Loucy (cell line): ENCODE results near the gene PTK6.

Source experiments
- H2AFZ ChIP-seq: fragments of 200-600 bp; sonication (generic); 2 replicates; pipeline ENCODE4 v1.6.0; 2016; ENCODE audit warnings: antibody characterized with exemption, mild to moderate bottlenecking, low read length, moderate library complexity
- H3F3A ChIP-seq: fragments of 200-600 bp; 2 replicates; pipeline ENCODE4 v1.6.0; 2016; ENCODE audit warnings: antibody characterized with exemption, low read depth, mild to moderate bottlenecking
- H3K27me3 ChIP-seq: fragments of 200-600 bp; sonication (generic); 2 replicates; pipeline ENCODE4 v1.6.1; 2014; ENCODE audit warnings: low read length, mild to moderate bottlenecking; ENCODE audit not compliant: insufficient read depth, poor library complexity, severe bottlenecking
- H3K36me3 ChIP-seq: fragments of 200-600 bp; sonication (generic); 2 replicates; pipeline ENCODE4 v1.6.1; 2016; ENCODE audit warnings: low read length; ENCODE audit not compliant: insufficient read depth
- H3K4me1 ChIP-seq: fragments of 200-600 bp; sonication (generic); 2 replicates; pipeline ENCODE4 v1.5.1; 2014; ENCODE audit warnings: low read length, mild to moderate bottlenecking; ENCODE audit not compliant: insufficient read depth, poor library complexity, severe bottlenecking
- H3K4me2 ChIP-seq: fragments of 200-600 bp; sonication (generic); 2 replicates; pipeline ENCODE4 v1.6.0; 2014; ENCODE audit warnings: antibody characterized with exemption, low read length, low read depth, mild to moderate bottlenecking; ENCODE audit not compliant: poor library complexity, severe bottlenecking
- H3K4me3 ChIP-seq: fragments of 200-600 bp; sonication (generic); 2 replicates; pipeline ENCODE4 v1.5.1; 2014; ENCODE audit warnings: low read length, mild to moderate bottlenecking, mixed read lengths; ENCODE audit not compliant: poor library complexity, severe bottlenecking
- H3K79me2 ChIP-seq: fragments of 200-600 bp; sonication (generic); 2 replicates; pipeline ENCODE4 v1.6.1; 2014; ENCODE audit warnings: low read length; ENCODE audit not compliant: insufficient read depth
- H3K9ac ChIP-seq: fragments of 200-600 bp; sonication (generic); 2 replicates; pipeline ENCODE4 v1.6.0; 2014; ENCODE audit warnings: mild to moderate bottlenecking, low read depth, low read length, moderate library complexity; ENCODE audit not compliant: poor library complexity, severe bottlenecking
- H3K9me2 ChIP-seq: fragments of 200-600 bp; sonication (generic); replicated peaks from 2 replicates; pipeline ENCODE4 v1.6.1; 2016; ENCODE audit warnings: low read depth, low read length, mixed read lengths
- H3K9me3 ChIP-seq: fragments of 200-600 bp; sonication (generic); 2 replicates; pipeline ENCODE4 v1.6.1; 2014; ENCODE audit warnings: mild to moderate bottlenecking, antibody characterized with exemption, low read length, low read depth; ENCODE audit not compliant: insufficient read depth
- H4K20me1 ChIP-seq: fragments of 200-600 bp; sonication (generic); 2 replicates; pipeline ENCODE4 v1.6.0; 2014; ENCODE audit warnings: antibody characterized with exemption, low read length, mild to moderate bottlenecking; ENCODE audit not compliant: insufficient read depth, poor library complexity, severe bottlenecking
- CTCF ChIP-seq: fragments of 200-600 bp; sonication (generic); conservative IDR thresholded peaks from 2 replicates; pipeline ENCODE4 v1.5.1; 2014; ENCODE audit warnings: mild to moderate bottlenecking, antibody characterized with exemption, low read length
- EZH2phosphoT487 ChIP-seq: fragments of 200-600 bp; IDR thresholded peaks from 2 replicates; pipeline ENCODE4 v1.6.1; 2018; ENCODE audit warnings: antibody characterized with exemption, mild to moderate bottlenecking, moderate library complexity, borderline replicate concordance

The PTK6 gene

GRCh38 chr20:63504642-63505041 lies 32.5 kb downstream of the PTK6 start:
- no peaks in the 10 kb centered on the region for H4K20me1 ChIP-seq

GRCh38 chr20:63503524-63503923 lies 33.7 kb downstream of the PTK6 start:
- Histone ChIP-seq H3K9ac (no peak overlapping the region), H3K79me2 (no peaks in the 10 kb centered on the region), H3K4me3 (no peak overlapping the region), H2AFZ (no peak overlapping the region), H3K9me3 (no peaks in the 10 kb centered on the region; the same call in 1 of the 2 replicates), H4K20me1 (no peaks in the 10 kb centered on the region), H3K4me2 (no peak overlapping the region), H3F3A (no peaks in the 10 kb centered on the region), H3K9me2 (no peaks in the 10 kb centered on the region), H3K4me1 (no peaks in the 10 kb centered on the region), H3K27me3 (no peaks in the 10 kb centered on the region), H3K36me3 (no peaks in the 10 kb centered on the region)
- TF ChIP-seq CTCF, result no peak
- TF ChIP-seq EZH2phosphoT487, result no peak

More at GRCh38 chr20:63504642-63505041, 32.5 kb downstream of the PTK6 start:
- Histone ChIP-seq H3K4me2 (no peak overlapping the region), H3F3A (no peaks in the 10 kb centered on the region), H3K36me3 (no peaks in the 10 kb centered on the region), H3K9ac (no peak overlapping the region), H2AFZ (no peak overlapping the region), H3K79me2 (no peaks in the 10 kb centered on the region), H3K27me3 (no peaks in the 10 kb centered on the region), H3K9me3 (no peaks in the 10 kb centered on the region; the same call in 1 of the 2 replicates), H3K4me1 (no peaks in the 10 kb centered on the region), H3K4me3 (no peak overlapping the region), H3K9me2 (no peaks in the 10 kb centered on the region)
- TF ChIP-seq CTCF, result no peak
- TF ChIP-seq EZH2phosphoT487, result no peak

GRCh38 chr20:63502671-63503172 lies 34.5 kb downstream of the PTK6 start:
- Histone ChIP-seq H2AFZ (no peak overlapping the region), H3K79me2 (no peaks in the 10 kb centered on the region), H3K4me3 (no peak overlapping the region), H4K20me1 (no peaks in the 10 kb centered on the region), H3K36me3 (no peaks in the 10 kb centered on the region), H3K9me2 (no peaks in the 10 kb centered on the region), H3K27me3 (no peaks in the 10 kb centered on the region), H3K4me1 (no peaks in the 10 kb centered on the region), H3K9me3 (no peaks in the 10 kb centered on the region; the same call in 1 of the 2 replicates), H3K4me2 (no peak overlapping the region), H3F3A (no peaks in the 10 kb centered on the region), H3K9ac (no peak overlapping the region)
- TF ChIP-seq EZH2phosphoT487 (no peak), CTCF (no peak)
